Measurements from ENCODE around the gene HIC1. TPM values are rescaled to one million over a fixed set of nuclear protein-coding genes. Genes with fewer than 3 reads are reported as not detected.

HIC1 gene
- total RNA-seq, 1 donor: 18.5 TPM

DNA sequence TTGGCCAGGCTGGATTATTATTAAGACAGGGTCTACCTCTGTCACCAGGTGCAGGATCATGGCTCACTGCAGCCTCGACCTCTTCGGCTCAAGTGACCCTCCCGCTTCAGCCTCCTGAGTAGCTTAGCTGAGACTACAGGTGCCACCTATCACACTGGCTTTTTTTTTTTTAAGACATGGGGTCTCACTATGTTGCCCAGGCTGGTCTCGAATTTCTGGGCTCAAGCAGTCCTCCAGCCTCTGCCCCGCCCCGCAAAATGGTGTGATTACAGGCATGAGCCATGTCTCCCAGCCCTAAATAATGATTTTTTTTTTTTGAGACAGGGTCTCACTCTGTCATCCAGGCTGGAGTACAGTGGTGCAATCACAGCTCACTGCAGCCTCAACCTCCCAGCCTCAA is 7.3 kb upstream of the HIC1 start:
- Histone ChIP-seq H3K9me3 (ENCODE audit: low read depth, low read length) (no peaks in the 10 kb centered on the region), H3K27me3 (ENCODE audit: insufficient read depth, low read length) (peaks cover 7% of the 10 kb centered on the region), H3K4me1 (ENCODE audit: insufficient read depth, low read length) (peaks cover 32% of the 10 kb centered on the region), H3K4me2 (ENCODE audit: insufficient read depth, low read length) (no peak overlapping the region), H3K4me3 (ENCODE audit: insufficient read depth, low read length) (no peak overlapping the region), H2AFZ (ENCODE audit: low read length) (no peak overlapping the region), H3K27ac (ENCODE audit: low read depth, low read length) (no peak overlapping the region), H4K20me1 (ENCODE audit: insufficient read depth, low read length) (no peaks in the 10 kb centered on the region), H3K36me3 (ENCODE audit: insufficient read depth, low read length) (peaks cover 17% of the 10 kb centered on the region), H3K79me2 (ENCODE audit: insufficient read depth, low read length) (peaks cover 14% of the 10 kb centered on the region)
- TF ChIP-seq, protein P1, sequence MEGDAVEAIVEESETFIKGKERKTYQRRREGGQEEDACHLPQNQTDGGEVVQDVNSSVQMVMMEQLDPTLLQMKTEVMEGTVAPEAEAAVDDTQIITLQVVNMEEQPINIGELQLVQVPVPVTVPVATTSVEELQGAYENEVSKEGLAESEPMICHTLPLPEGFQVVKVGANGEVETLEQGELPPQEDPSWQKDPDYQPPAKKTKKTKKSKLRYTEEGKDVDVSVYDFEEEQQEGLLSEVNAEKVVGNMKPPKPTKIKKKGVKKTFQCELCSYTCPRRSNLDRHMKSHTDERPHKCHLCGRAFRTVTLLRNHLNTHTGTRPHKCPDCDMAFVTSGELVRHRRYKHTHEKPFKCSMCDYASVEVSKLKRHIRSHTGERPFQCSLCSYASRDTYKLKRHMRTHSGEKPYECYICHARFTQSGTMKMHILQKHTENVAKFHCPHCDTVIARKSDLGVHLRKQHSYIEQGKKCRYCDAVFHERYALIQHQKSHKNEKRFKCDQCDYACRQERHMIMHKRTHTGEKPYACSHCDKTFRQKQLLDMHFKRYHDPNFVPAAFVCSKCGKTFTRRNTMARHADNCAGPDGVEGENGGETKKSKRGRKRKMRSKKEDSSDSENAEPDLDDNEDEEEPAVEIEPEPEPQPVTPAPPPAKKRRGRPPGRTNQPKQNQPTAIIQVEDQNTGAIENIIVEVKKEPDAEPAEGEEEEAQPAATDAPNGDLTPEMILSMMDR (IDR thresholded peaks at IDR 0.05; ENCODE audit: extremely low read depth, low read depth, low read length): no peak
- DNase-seq (ENCODE audit: insufficient read length, low spot score, missing footprints): no peak

- TF ChIP-seq, protein P1 (IDR thresholded peaks at IDR 0.05; ENCODE audit: extremely low read depth, low read depth, low read length): no peak
- Histone ChIP-seq H2AFZ (ENCODE audit: low read length) (no peak overlapping the region), H3K4me1 (ENCODE audit: insufficient read depth, low read length) (peaks cover 20% of the 10 kb centered on the region), H3K79me2 (ENCODE audit: insufficient read depth, low read length) (peaks cover 5% of the 10 kb centered on the region), H3K36me3 (ENCODE audit: insufficient read depth, low read length) (peaks cover 5% of the 10 kb centered on the region), H4K20me1 (ENCODE audit: insufficient read depth, low read length) (no peaks in the 10 kb centered on the region), H3K27ac (ENCODE audit: low read depth, low read length) (peak overlapping the region; percentile 88), H3K27me3 (ENCODE audit: insufficient read depth, low read length) (peaks cover 7% of the 10 kb centered on the region), H3K4me3 (ENCODE audit: insufficient read depth, low read length) (peak overlapping the region; percentile 89), H3K4me2 (ENCODE audit: insufficient read depth, low read length) (peak overlapping the region; percentile 100), H3K9me3 (ENCODE audit: low read depth, low read length) (no peaks in the 10 kb centered on the region)
- no peak for DNase-seq (ENCODE audit: insufficient read length, low spot score, missing footprints)
Observed at GRCh38 chr17:2048805-2049204, 6.1 kb upstream of the HIC1 start.

- peak; percentile 99 for DNase-seq (ENCODE audit: insufficient read length, low spot score, missing footprints)
- Histone ChIP-seq H3K79me2 (ENCODE audit: insufficient read depth, low read length) (peaks cover 2% of the 10 kb centered on the region), H3K4me2 (ENCODE audit: insufficient read depth, low read length) (peak overlapping the region; percentile 100), H2AFZ (ENCODE audit: low read length) (peak overlapping the region; percentile 70), H4K20me1 (ENCODE audit: insufficient read depth, low read length) (no peaks in the 10 kb centered on the region), H3K4me1 (ENCODE audit: insufficient read depth, low read length) (peaks cover 16% of the 10 kb centered on the region), H3K4me3 (ENCODE audit: insufficient read depth, low read length) (peak overlapping the region; percentile 89), H3K9me3 (ENCODE audit: low read depth, low read length) (no peaks in the 10 kb centered on the region), H3K27ac (ENCODE audit: low read depth, low read length) (peak overlapping the region; percentile 88), H3K27me3 (ENCODE audit: insufficient read depth, low read length) (peaks cover 7% of the 10 kb centered on the region), H3K36me3 (ENCODE audit: insufficient read depth, low read length) (peaks cover 5% of the 10 kb centered on the region)
- TF ChIP-seq, protein P1 (IDR thresholded peaks at IDR 0.05; ENCODE audit: extremely low read depth, low read depth, low read length): no peak
Observed at GRCh38 chr17:2049333-2050299, 5.3 kb upstream of the HIC1 start.
